ENCODE data around the gene KIF5A.
"Not testable (repeated sequence)": the region's sequence is repeated elsewhere in the genome, so short reads cannot be mapped to it uniquely, and the experiment has no call there.

The KIF5A gene

GRCh38 chr12:57558864-57559263 lies 9.0 kb downstream of the KIF5A start:
- DNase-seq, result no peak

GRCh38 chr12:57560516-57560915 lies 10.7 kb downstream of the KIF5A start:
- DNase-seq, result no peak

- not testable (repeated sequence) for DNase-seq
These were observed 11.3 kb downstream of the KIF5A start for GRCh38 chr12:57561117-57561516.

- DNase-seq, result no peak
These were observed 13.5 kb downstream of the KIF5A start for GRCh38 chr12:57563358-57563757.

- DNase-seq, result no peak
These were observed 14.4 kb downstream of the KIF5A start for GRCh38 chr12:57564178-57564740.

- no peak for DNase-seq
These were observed 19.0 kb downstream of the KIF5A start for GRCh38 chr12:57568838-57569237.

- no peak for DNase-seq
These were observed 20.0 kb downstream of the KIF5A start for GRCh38 chr12:57569858-57570257.

- DNase-seq, result not testable (repeated sequence)
These were observed 20.6 kb downstream of the KIF5A start for GRCh38 chr12:57570438-57570837.

- no peak for DNase-seq
These were observed 22.3 kb downstream of the KIF5A start for GRCh38 chr12:57571926-57572762.

- no peak for DNase-seq
These were observed 25.0 kb downstream of the KIF5A start for GRCh38 chr12:57574795-57575194.

GRCh38 chr12:57575771-57576612 lies 26.1 kb downstream of the KIF5A start:
- DNase-seq, result no peak

- no peak for DNase-seq
These were observed 26.8 kb downstream of the KIF5A start for GRCh38 chr12:57576613-57577160.

- no peak for DNase-seq
These were observed 28.3 kb downstream of the KIF5A start for GRCh38 chr12:57577981-57578758.

- DNase-seq, result no peak
These were observed 29.2 kb downstream of the KIF5A start for GRCh38 chr12:57579011-57579410.

- no peak for DNase-seq
These were observed 30.0 kb downstream of the KIF5A start for GRCh38 chr12:57579677-57580465.

GRCh38 chr12:57580466-57580795 lies 30.6 kb downstream of the KIF5A start:
- DNase-seq, result no peak

- DNase-seq, result no peak
These were observed 32.0 kb downstream of the KIF5A start for GRCh38 chr12:57581802-57582201.

- no peak for DNase-seq
These were observed 32.6 kb downstream of the KIF5A start for GRCh38 chr12:57582440-57582839.

GRCh38 chr12:57583008-57583831 lies 33.4 kb downstream of the KIF5A start:
- DNase-seq, result peak; percentile 72

- no peak for DNase-seq
These were observed 34.2 kb downstream of the KIF5A start for GRCh38 chr12:57584050-57584449.

- DNase-seq, result no peak
These were observed 34.8 kb downstream of the KIF5A start for GRCh38 chr12:57584690-57585089.

Measured in NCI-H510A (cell line).